T-helper 9 cell (primary cell): ENCODE measurements around the gene ZNF839.
"Not testable (repeated sequence)": the region's sequence is repeated elsewhere in the genome, so short reads cannot be mapped to it uniquely, and the experiment has no call there.

Source experiments
- DNase-seq: peaks from one replicate; pipeline ENCODE4 v3.0.0-alpha.2; 2020
- total RNA-seq, 2 donors: gene quantifications; one replicate each; lab custom pipeline; 2026; lab: John Stamatoyannopoulos, UW

ZNF839 gene
- 20.0 to 22.7 reads per million in 2 donors for total RNA-seq

DNA sequence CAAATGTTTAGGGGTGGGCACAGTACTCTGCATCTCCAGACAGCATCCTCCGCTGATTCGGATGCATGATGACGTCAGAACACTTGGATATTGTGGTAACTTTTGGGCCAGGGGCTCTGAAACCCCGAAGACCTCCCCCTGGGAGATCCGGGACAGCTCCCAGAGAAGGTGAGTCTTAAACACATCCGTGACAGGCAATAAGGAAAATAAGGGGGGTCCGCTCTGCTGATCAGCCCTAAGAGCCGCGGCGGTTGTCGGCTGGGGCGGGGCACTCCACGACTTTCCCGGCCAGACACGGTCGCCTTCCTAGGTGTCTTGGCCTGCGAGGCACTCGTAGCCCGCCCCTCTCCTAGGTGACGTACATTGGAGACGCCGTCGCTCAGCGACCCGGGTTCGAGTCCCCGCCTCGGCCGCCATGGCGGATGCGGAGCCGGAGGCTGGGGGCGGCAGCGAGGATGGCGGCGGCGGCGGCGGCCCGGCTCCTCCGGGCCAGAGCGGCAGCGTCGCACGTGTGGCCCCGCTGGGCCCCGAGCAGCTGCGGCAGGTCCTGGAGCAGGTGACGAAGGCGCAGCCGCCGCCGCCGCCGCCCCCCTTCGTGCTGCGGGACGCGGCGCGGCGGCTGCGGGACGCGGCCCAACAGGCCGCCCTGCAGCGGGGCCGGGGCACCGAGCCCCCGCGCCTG is at the start of gene ZNF839:
TSS of gene ZNF839 (plus strand) at position 396 of the 682 bp plus-strand sequence. CDS start at position 416, 20 bp downstream.
- DNase-seq: peak; percentile 92

DNA sequence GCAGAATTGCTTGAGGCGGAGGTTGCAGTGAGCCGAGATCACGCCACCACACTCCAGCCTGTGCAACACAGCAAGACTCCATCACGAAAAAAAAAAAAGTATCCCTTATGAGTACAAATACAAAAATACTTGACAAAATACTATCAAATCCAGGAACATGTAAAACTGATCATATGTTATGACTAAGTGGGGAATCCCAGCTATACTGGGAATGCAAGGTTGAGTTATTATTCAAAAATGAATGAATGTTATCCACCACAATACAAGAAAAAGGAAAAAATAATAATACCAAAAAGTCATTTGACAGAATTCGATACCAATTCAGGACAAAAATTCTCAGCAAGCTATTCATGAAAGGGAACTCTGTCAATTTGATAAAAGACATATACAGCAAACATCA is 47.2 kb upstream of the ZNF839 start:
- DNase-seq: no peak

DNA sequence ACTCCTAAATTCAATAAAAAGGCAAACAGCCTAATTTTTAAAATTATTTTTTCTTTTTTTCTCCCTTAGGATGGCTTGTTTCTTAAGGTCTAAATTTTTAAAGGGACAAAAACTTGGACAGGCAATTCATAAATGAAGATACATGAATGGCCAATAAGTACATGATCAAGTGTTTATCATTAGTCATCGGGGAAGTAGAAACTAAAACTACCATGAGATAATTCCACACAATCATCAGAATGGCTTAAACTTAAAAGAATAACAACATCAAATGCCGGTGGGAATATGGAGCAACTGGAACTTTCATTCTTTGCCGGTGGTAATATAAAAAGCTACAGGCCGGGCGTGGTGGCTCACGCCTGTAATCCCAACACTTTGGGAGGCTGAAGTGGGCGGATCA is 43.7 kb upstream of the ZNF839 start:
- DNase-seq: no peak

DNA sequence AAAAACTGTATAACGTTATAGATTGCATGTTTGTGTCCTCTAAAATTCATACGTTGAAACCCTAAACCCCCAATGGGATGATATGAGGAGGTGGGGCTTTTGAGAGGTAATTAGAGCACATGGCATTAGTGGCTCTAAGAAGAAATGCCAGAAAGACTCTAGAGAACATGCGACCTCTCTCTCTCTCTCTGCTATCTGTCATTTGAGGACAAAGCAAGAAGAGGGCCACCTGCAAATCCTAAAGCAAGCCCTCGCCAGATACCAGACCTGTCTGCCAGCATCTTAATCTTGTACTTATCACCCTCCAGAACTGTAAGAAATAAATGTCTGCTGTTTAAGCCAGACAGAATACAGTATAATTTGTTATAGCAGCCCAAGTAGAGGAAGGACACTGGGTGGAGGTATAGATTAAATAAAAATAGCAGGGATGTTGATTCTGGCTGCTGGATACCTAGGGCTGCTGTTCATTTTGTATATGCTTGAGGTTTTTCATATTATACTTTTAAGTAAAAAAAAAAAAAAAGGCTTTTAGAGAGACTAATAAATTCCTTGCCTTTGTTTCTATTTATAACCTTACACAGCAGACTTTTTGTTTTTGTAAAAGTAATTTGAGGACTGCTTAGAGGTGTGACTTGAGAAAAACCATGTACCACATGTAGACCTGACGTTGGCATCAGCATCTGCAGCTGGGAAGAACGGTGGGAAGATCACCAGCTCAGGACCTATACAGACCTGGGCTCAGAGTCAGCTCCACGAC is 41.5 kb upstream of the ZNF839 start:
- DNase-seq: no peak

DNA sequence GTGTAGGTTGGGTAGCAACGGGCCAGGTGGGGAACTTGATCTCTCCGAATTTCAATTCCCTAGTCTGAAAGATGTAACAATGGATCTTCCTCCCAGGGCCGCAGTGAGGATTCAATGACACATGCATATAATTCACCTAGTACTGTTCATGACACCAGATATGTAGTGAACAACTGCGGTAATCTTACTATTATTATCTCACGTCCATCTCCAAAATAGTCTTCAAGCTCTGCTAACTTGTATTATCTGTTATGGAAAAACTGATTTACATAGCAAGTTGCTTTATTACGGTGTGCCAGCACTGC is 41.0 kb upstream of the ZNF839 start:
- no peak for DNase-seq

DNA sequence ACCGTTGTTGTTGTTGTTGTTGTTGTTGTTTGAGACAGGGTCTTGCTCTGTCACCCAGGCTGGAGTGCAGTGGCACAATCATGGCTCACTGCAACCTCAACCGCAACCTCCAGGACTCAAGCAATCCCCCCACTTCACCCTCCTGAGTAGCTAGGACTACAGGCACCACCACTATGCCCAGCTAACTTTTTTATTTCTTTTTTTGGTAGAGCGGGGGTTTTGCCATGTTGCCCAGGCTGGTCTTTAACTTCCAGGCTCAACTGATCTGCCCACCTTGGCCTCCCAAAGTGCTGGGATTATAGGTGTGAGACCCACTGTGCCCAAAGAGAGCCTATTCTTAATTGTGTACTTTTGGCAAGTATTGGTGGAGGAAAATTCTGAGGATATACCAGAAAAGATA is 40.3 kb upstream of the ZNF839 start:
- no peak for DNase-seq

DNA sequence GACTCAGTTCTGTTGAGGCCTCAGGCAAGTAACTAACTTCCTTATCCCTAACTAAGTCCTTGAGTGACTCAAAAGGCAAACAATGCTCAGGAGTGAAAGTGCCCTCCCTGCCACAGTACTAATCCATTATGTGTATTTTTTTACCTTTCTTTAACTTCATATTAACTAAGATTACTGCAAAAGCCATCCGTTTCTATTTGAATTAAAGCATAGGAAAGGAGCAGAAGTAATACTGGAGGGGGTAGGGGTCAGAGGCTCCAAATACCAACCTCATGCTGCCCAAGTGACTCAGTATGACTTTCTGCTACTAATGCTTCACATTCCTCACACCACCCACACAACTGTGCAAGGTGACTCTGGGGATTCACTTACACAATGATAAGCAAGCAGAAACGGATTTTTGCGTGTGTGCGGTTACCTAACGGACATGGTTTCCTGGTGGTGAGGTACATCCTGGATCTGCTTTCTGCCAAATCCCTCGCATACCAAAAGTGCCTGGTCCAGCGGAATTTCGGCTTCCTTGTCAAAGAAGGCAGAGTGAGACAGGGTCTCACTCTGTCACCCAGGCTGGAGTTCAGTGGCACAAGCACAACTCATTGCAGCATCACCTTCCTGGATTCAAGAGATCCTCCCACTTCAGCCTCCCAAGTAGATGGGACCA is 39.7 kb upstream of the ZNF839 start:
- no peak for DNase-seq

DNA sequence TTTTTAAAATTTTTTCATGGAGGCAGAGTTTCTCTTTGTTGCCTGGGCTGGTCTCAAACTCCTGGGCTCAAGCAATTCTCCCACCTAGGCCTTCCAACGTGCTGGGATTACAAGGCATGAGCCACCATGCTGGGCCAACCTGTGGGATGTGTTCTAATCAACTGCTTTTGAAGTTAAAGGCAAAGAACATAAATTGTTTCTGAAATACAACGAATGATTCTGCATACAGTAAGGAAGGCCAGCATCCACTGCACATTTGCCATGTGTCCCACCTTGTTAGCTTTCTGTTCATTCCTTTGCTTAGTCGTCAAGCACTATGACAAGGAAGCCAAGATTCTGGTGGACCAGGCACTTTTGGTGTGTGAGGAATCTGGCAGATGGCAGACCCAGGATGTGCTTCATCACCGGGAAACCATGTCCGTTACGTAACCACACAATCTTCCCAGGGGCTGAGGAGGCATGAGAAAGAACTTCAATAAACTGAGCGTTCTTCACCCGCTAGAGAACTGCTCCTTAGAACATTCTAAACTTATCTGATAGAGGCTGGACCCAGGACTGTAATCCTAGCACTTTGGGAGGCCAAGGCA is 39.1 kb upstream of the ZNF839 start:
- no peak for DNase-seq

DNA sequence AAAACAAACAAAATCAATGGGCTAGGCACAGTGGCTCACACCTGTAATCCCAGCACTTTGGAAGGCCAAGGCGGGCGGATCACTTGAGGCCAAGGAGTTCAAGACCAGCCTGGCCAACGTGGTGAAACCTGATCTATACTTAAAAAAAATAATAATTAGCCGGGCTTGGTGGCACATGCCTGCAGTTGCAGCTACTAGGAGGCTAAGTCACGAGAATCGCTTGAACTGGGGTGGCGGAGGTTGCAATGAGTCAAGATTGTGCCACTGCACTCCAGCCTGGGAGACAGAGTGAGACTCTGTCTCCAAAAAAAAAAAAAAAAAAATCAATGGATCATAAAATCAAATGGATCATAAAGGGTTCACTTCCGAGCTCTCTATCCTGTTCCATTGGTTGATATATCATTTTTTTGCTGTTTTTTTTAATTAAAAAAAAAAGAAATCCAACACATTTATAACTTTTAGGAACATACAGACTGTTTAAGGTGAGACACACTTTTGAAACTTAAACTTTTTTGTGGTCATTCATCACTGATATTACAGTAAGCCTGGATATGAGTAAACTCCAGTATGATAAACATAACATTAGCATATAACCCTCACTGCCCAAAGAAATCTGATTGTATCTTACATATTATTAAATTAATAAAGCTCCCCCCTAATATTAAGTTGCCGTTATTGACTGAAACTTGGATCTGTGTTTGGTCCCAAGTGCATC is 36.6 kb upstream of the ZNF839 start:
- DNase-seq: no peak

DNA sequence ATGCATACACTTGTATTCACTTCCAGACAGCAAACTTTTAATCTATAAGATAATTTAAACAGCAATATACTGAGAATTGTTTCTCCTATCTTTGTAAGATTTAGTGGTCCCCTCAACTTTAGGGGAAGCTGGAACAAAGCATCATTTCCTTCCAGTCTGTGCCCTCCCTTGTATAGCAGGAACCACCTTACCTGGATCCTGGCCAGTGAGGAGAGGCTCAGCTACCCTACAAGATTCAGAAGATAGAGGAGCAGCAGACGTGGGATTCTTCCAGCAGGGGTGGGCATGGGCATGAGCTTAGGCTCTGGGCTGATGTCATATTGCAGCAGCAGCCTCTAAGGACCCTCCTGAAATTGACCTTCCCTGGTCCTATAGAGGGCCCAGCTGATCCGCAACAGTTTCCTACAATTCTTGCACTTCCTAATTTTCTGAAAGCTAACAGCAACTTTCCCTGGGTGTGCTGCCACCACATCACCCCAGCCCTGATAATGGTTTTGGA is 35.9 kb upstream of the ZNF839 start:
- DNase-seq: no peak

DNA sequence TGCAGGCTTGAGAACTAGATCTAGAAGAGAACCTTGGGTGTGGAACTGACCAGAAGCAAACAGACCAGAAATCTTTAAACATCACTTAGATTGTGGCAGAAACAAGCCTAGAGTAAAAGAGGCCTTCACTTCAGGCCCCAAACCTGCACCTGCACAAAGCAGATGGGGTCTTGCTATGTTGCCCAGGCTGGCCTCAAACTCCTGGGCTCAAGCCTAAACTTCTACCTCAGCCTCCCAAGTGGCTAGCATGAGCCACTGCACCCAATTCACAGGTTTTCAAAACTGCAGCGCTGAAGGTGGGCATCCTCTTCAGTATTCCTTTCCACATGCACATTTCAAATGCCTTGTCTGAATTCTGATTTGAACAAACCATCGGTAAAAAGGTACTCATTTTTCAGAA is 34.4 kb upstream of the ZNF839 start:
- no peak for DNase-seq

DNA sequence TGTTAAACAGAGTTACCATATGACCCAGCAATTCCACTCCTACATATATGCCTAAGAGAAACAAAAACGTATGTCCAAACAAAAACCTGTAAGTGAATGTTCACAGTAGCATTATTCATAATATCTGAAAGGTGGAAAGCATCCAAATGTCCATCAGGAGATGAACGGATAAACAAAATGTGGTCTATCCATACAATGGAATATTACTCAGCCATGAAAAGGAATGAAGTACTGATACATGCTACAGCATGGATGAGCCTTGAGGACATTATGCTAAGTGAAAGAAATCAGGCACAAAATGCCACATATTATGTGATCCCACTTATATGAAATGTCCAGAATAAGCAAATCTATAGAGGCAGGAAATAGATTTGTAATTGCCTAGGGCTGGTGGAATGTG is 31.4 kb upstream of the ZNF839 start:
- DNase-seq: no peak

DNA sequence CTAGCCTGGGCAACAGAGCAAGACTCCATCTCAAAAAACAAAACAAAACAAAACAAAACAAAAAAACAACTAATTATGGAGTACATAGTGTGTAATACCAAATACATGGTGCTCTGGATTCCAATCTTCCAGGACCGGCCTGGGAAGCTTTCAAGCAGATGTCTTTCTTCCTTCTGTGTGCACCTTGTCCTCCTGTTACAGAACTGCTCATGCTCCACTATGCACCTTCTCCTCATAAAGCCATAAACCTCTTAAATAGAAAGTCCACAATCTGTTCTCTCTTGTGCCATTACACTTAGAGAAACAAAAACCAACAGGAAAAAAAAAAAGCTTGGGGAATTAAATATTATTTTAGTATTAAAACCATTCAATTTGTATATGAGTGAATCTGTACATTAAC is 27.1 kb upstream of the ZNF839 start:
- no peak for DNase-seq

DNA sequence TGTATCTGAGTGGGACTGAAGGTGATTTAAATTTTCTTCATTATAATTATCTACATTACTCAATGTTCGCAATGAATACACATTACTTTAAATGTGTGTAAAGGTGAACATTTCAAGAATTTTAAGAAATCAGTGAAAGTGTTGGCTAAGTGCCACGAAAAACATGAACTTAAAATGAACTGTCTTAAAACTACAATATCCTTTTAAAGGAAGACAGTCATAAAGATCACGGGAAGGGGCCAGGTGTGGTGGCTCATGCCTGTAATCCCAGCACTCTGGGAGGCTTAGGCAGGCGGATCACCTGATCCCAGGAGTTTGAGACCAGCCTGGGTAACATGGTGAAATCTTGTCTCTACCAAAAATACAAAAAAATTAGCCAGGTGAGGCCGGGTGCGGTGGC is 25.8 kb upstream of the ZNF839 start:
- no peak for DNase-seq

DNA sequence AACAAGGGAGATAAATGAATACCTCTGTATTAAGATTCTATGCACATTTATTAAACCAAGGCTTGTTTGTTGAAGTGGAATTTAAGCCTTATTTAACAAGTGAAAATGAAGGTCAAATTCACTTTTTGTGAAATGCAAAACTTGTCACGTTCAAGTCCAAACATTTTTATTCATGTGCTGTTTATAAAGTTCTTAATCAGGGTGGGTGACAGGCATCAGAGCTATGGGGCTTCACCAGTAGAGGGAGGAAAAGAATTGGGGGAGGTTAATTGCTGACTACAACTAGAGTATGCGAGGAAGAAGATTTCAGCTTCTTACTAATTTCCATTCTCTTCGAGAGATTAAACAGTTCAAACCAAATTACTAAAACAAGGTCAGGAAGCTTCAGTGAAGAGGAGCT is 24.3 kb upstream of the ZNF839 start:
- no peak for DNase-seq

DNA sequence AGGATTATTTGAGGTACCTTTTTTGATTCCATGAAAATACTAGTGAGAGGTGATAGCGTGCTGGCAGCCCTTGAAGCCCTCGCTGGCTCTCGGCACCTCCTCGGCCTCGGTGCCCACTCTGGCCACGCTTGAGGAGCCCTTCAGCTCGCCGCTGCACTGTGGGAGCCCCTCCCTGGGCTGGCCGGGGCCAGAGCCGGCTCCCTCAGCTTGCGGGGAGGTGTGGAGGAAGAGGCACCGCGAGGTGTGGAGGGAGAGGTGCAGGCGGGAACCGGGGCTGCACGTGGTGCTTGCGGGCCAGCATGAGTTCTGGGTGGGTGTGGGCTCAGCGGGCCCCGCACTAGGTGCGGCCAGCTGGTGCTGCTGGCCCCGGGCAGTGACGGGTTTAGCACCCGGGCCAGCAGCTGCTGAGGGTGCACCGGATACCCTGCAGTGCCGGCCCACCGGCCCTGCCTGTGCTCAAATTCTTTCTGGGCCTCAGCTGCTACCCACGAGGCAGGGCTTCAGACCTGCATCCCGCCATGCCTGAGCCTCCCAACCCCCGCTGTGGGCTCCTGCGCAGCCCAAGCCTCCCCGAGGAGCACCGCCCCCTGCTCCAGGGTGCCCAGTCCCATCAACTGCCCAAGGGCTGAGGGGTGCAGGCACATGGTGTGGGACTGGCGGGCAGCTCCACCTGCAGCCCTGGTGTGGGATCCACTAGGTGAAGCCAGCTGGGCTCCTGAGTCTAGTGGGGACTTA is 21.9 kb upstream of the ZNF839 start:
- DNase-seq: no peak

DNA sequence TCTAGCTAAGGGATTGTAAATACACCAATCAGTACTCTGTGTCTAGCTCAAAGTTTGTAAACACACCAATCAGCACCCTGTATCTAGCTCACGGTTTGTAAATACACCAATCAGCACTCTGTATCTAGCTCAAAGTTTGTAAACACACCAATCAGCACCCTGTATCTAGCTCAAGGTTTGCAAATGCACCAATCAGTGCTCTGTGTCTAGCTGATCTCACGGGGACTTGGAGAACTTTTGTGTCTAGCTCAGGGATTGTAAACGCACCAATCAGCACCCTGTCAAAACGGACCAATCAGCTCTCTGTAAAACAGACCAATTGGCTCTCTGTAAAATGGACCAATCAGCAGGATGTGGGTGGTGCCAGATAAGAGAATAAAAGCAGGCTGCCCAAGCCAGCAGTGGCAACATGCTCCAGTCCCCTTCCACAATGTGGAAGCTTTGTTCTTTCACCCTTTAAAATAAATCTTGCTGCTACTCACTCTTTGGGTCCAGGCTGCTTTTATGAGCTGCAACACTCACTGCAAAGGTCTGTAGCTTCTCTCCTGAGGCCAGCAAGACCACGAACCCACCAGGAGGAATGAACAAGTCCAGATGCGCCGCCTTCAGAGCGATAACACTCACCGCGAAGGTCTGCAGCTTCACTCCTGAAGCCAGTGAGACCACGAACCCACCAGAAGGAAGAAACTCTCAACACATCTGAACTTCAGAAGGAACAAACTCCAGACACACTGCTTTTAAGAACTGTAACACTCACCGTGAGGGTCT is 21.1 kb upstream of the ZNF839 start:
- DNase-seq: not testable (repeated sequence)

DNA sequence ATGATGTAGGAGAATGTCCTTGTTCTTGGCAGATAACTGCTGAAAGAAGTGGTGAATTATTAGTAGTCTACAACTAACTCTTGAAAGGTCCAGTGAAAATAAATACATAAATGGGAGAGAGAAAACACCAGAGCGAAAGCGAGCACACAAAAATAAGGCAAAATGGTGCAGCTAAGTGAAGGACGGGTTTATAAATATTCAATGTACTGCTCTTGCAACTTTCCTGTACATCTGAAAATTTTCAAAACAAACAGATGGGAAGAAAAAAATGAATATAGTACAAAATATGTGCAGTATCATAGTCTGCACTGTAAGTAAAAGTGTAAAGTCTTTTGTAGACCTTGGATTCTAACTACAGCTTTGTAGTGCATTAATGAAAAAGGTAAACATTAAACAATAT is 15.9 kb upstream of the ZNF839 start:
- DNase-seq: no peak

DNA sequence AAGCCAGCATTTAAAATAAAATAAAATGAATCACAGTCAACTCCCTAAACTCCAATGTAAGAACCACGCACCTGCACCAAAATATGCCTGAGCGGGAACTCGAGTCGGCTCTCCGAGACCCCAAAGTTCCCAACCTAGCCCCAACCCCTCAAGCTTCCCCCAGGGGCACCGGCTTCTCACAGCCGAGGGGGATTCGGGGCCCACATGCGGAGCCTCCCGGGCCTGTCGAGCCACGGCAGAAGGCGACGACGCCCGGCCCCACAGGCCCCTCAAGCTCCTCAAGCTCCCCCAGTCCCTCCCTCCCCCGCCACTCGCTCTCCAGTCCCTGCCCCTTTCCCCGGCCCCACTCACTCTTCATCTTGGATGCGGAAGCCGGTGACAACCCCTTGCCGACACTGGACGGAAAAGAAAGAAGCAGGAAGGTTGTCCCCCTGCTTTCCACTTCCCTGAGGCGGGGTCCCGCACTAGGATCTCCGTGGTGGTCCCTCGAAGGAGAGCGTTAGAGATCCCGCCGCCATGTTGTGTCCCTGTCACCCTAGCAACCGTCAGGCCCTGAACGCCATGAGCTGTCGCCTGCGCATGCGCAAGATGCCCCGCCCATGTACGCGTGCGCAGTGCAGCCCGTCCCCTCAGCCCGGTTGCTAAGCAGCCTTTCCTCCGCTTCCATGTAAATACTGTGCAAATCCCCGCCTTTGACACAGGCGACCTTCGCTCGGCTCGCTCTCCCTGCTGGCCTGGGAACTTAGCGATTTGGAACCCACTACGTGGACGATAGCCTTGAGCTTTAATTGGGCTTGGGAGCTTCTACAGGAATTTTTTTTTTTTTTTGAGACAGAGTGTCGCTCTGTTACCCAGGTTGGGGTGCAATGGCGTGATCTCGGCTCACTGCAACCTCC is 14.7 kb upstream of the ZNF839 start, which contains the start of gene MOK:
TSS of gene MOK (minus strand) at position 554 of the 896 bp plus-strand sequence. CDS start at position 358, 196 bp downstream.
- peak; percentile 94 for DNase-seq
